Measurements from ENCODE around the gene DTHD1. TPM values are rescaled to one million over a fixed set of nuclear protein-coding genes. Genes with fewer than 3 reads are reported as not detected.

DTHD1 gene
- total RNA-seq, 1 donor from 2014 or later, result not detected

- no peaks in the 10 kb centered on the region for H3K27me3 Mint-ChIP-seq (ENCODE audit: low read depth, unreplicated experiment)
- no peak overlapping the region for H3K9ac ChIP-seq (ENCODE audit: low read length)
- no peaks in the 10 kb centered on the region for H3K36me3 ChIP-seq (ENCODE audit: insufficient read depth, low read length)
- FAIRE-seq (no peak), DNase-seq (ENCODE audit: low read depth) (no peak)
- H3K4me3 ChIP-seq (ENCODE audit: insufficient read depth, low read depth, low read length), result no peak overlapping the region
- no peaks in the 10 kb centered on the region for H3K9me3 ChIP-seq (ENCODE audit: insufficient read depth, low read depth, low read length)
- no peak overlapping the region for H3K27ac ChIP-seq (ENCODE audit: low read depth, low read length)
- no peaks in the 10 kb centered on the region for H3K4me1 Mint-ChIP-seq (ENCODE audit: low read depth, unreplicated experiment)
- H3K4me1 ChIP-seq (ENCODE audit: insufficient read depth, low read length), result no peaks in the 10 kb centered on the region
- H3K27ac Mint-ChIP-seq (ENCODE audit: unreplicated experiment), result no peak overlapping the region
- TF ChIP-seq, protein P1, sequence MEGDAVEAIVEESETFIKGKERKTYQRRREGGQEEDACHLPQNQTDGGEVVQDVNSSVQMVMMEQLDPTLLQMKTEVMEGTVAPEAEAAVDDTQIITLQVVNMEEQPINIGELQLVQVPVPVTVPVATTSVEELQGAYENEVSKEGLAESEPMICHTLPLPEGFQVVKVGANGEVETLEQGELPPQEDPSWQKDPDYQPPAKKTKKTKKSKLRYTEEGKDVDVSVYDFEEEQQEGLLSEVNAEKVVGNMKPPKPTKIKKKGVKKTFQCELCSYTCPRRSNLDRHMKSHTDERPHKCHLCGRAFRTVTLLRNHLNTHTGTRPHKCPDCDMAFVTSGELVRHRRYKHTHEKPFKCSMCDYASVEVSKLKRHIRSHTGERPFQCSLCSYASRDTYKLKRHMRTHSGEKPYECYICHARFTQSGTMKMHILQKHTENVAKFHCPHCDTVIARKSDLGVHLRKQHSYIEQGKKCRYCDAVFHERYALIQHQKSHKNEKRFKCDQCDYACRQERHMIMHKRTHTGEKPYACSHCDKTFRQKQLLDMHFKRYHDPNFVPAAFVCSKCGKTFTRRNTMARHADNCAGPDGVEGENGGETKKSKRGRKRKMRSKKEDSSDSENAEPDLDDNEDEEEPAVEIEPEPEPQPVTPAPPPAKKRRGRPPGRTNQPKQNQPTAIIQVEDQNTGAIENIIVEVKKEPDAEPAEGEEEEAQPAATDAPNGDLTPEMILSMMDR (IDR thresholded peaks at IDR 0.05; ENCODE audit: insufficient read depth, low read depth, low read length), result no peak
- no peak for TF ChIP-seq EZH2 (IDR thresholded peaks at IDR 0.05; ENCODE audit: insufficient read depth, low read length)
- H3K79me2 ChIP-seq (ENCODE audit: insufficient read depth, low read length), result no peaks in the 10 kb centered on the region
- no peaks in the 10 kb centered on the region for H3K9me3 Mint-ChIP-seq (ENCODE audit: unreplicated experiment)
- no peak overlapping the region for H3K4me3 Mint-ChIP-seq (ENCODE audit: unreplicated experiment)
- H3K27me3 ChIP-seq (ENCODE audit: insufficient read depth, low read length), result no peaks in the 10 kb centered on the region
- H3K4me2 ChIP-seq (ENCODE audit: low read length), result no peak overlapping the region
- H4K20me1 ChIP-seq (ENCODE audit: insufficient read depth, low read length), result no peaks in the 10 kb centered on the region
- no peak overlapping the region for H2AFZ ChIP-seq (ENCODE audit: low read depth, low read length)
- H3K36me3 Mint-ChIP-seq (ENCODE audit: low read depth, unreplicated experiment), result no peaks in the 10 kb centered on the region
These were observed 17.1 kb upstream of the DTHD1 start for GRCh38 chr4:36264207-36264826.

- Mint-ChIP-seq H3K27ac (ENCODE audit: unreplicated experiment) (no peak overlapping the region), H3K4me1 (ENCODE audit: low read depth, unreplicated experiment) (no peaks in the 10 kb centered on the region)
These were observed 13.7 kb upstream of the DTHD1 start for GRCh38 chr4:36267486-36268268.

More at GRCh38 chr4:36267486-36268268, 13.7 kb upstream of the DTHD1 start:
- Histone ChIP-seq H3K9ac (ENCODE audit: low read length) (no peak overlapping the region), H2AFZ (ENCODE audit: low read depth, low read length) (no peak overlapping the region), H4K20me1 (ENCODE audit: insufficient read depth, low read length) (no peaks in the 10 kb centered on the region), H3K9me3 (ENCODE audit: insufficient read depth, low read depth, low read length) (no peaks in the 10 kb centered on the region), H3K27ac (ENCODE audit: low read depth, low read length) (no peak overlapping the region), H3K79me2 (ENCODE audit: insufficient read depth, low read length) (no peaks in the 10 kb centered on the region), H3K4me1 (ENCODE audit: insufficient read depth, low read length) (no peaks in the 10 kb centered on the region), H3K4me3 (ENCODE audit: insufficient read depth, low read depth, low read length) (no peak overlapping the region), H3K27me3 (ENCODE audit: insufficient read depth, low read length) (no peaks in the 10 kb centered on the region), H3K36me3 (ENCODE audit: insufficient read depth, low read length) (no peaks in the 10 kb centered on the region), H3K4me2 (ENCODE audit: low read length) (no peak overlapping the region)
- no peaks in the 10 kb centered on the region for H3K27me3 Mint-ChIP-seq (ENCODE audit: low read depth, unreplicated experiment)
- no peak overlapping the region for H3K4me3 Mint-ChIP-seq (ENCODE audit: unreplicated experiment)
- DNase-seq (ENCODE audit: low read depth), result no peak
- FAIRE-seq, result no peak
- TF ChIP-seq, protein P1 (IDR thresholded peaks at IDR 0.05; ENCODE audit: insufficient read depth, low read depth, low read length), result no peak
- no peak for TF ChIP-seq EZH2 (IDR thresholded peaks at IDR 0.05; ENCODE audit: insufficient read depth, low read length)
- no peaks in the 10 kb centered on the region for H3K9me3 Mint-ChIP-seq (ENCODE audit: unreplicated experiment)
- H3K36me3 Mint-ChIP-seq (ENCODE audit: low read depth, unreplicated experiment), result no peaks in the 10 kb centered on the region

Data from astrocyte (in vitro differentiated cells and primary cell).